Left colon (tissue), 2 donors: ENCODE data around the gene TRIM26. TPM values are rescaled to one million over a fixed set of nuclear protein-coding genes. Genes with fewer than 3 reads are reported as not detected.

ENCODE experiments used
- ATAC-seq: fragments of 200-7000 bp; cut with Tn5 transposase; one replicate; pipeline ENCODE4 v1.9.1; 2020; ENCODE audit warnings: mild to moderate bottlenecking, moderate library complexity
- DNase-seq, 2 donors: peaks; one replicate each; pipeline ENCODE4 v3.0.0-alpha.2; 2020
- intact Hi-C, 2 donors: fragments of 100-400 bp; cut with DNase I in 1 of 2; cut with micrococcal nuclease in 1 of 2; formaldehyde crosslinking; loops; one replicate each; pipeline versions ENCODE4 v1.11.2 to v1.14.0; 2022; cut with DNase I, micrococcal nuclease
- total RNA-seq, 2 donors: library from RNA; stranded (reverse); fragmentation: NEBNext Ultra II Directional; extraction: Animal tissue kit (Norgen Biotek cat#: 25700); gene quantifications; one replicate each; pipeline ENCODE4 v1.2.1, GENCODE V29; 2021
- donor health status: DM: no; HTN: no; CAD: no.
- donor health status: DM: yes; HTN: yes; CAD: no.

TRIM26 gene
- total RNA-seq, 2 donors from 2014 or later = 47.1 to 48.7 TPM

- no peak for DNase-seq
- intact Hi-C loops = no loop called here
Observed at GRCh38 chr6:30160008-30160784, 53.0 kb downstream of the TRIM26 start.

GRCh38 chr6:30158475-30159040 is 54.6 kb downstream of the TRIM26 start:
- DNase-seq = no peak
- no peak for ATAC-seq
- intact Hi-C loops = no loop called here

More at GRCh38 chr6:30160008-30160784, 53.0 kb downstream of the TRIM26 start:
- ATAC-seq = no peak

- ATAC-seq (no peak), DNase-seq (no peak)
- intact Hi-C loops = no loop called here
Observed at GRCh38 chr6:30157999-30158398, 55.2 kb downstream of the TRIM26 start.

GRCh38 chr6:30157581-30157980 is 55.6 kb downstream of the TRIM26 start:
- DNase-seq = no peak
- intact Hi-C loops = no loop called here
- ATAC-seq = no peak

- DNase-seq (no peak), ATAC-seq (no peak)
- intact Hi-C loops = no loop called here
Observed at GRCh38 chr6:30156774-30157173, 56.4 kb downstream of the TRIM26 start.

GRCh38 chr6:30156262-30156599 is 57.0 kb downstream of the TRIM26 start:
- peak; percentile 81 to 85 for DNase-seq
- intact Hi-C loops = no loop called here
- peak; percentile 79 for ATAC-seq

GRCh38 chr6:30155520-30156261 is 57.5 kb downstream of the TRIM26 start:
- DNase-seq = no peak

GRCh38 chr6:30154709-30155519 is 58.3 kb downstream of the TRIM26 start:
- intact Hi-C loops = no loop called here
- DNase-seq (peak; percentile 62 to 66), ATAC-seq (peak; percentile 78)

More at GRCh38 chr6:30155520-30156261, 57.5 kb downstream of the TRIM26 start:
- peak; percentile 2 for ATAC-seq
- intact Hi-C loops = no loop called here

- intact Hi-C loops = no loop called here
- no peak for ATAC-seq
- no peak for DNase-seq
Observed at GRCh38 chr6:30154061-30154460, 59.1 kb downstream of the TRIM26 start.

- intact Hi-C loops = no loop called here
- DNase-seq = no peak
- ATAC-seq = no peak
Observed at GRCh38 chr6:30152910-30153610, 60.1 kb downstream of the TRIM26 start.

GRCh38 chr6:30152016-30152673 is 61.1 kb downstream of the TRIM26 start:
- DNase-seq = no peak
- intact Hi-C loops = no loop called here
- ATAC-seq = no peak

GRCh38 chr6:30151580-30151979 is 61.6 kb downstream of the TRIM26 start:
- DNase-seq (no peak), ATAC-seq (no peak)
- intact Hi-C loops = no loop called here

GRCh38 chr6:30150671-30151395 is 62.4 kb downstream of the TRIM26 start:
- no peak for DNase-seq
- ATAC-seq = no peak
- intact Hi-C loops = no loop called here

GRCh38 chr6:30149858-30150550 is 63.2 kb downstream of the TRIM26 start:
- DNase-seq = no peak
- intact Hi-C loops = no loop called here
- ATAC-seq = no peak

- DNase-seq (no peak), ATAC-seq (no peak)
- intact Hi-C loops = no loop called here
Observed at GRCh38 chr6:30149234-30149633, 64.0 kb downstream of the TRIM26 start.

GRCh38 chr6:30147096-30147495 is 66.1 kb downstream of the TRIM26 start:
- no peak for ATAC-seq
- DNase-seq = no peak
- intact Hi-C loops = no loop called here

- ATAC-seq (no peak), DNase-seq (no peak)
- intact Hi-C loops = no loop called here
Observed at GRCh38 chr6:30145818-30146217, 67.4 kb downstream of the TRIM26 start.
